H1 (cell line): ENCODE data around the gene ATG2B. TPM values are rescaled to one million over a fixed set of nuclear protein-coding genes. Genes with fewer than 3 reads are reported as not detected.

Source experiments
- CTCF ChIA-PET: fragments of 300-600 bp; sonication (Branson Sonifier 250); formaldehyde crosslinking; loops from one replicate; lab custom pipeline; 2021; ENCODE audit not compliant: partially characterized antibody; lab: Charles Lee
- POLR2A ChIA-PET: fragments of 300-600 bp; sonication (Branson Sonifier 250); formaldehyde crosslinking; loops from one replicate; lab custom pipeline; 2021; ENCODE audit warnings: inconsistent platforms; ENCODE audit not compliant: partially characterized antibody; lab: Charles Lee
- DNase-seq, 2 experiments: peaks; one replicate each; pipeline versions ENCODE4 v3.0.0 to v3.0.0-alpha.2; 2010 to 2022; ENCODE audit warnings: low spot score in 2 of 2, low read depth in 1 of 2, mixed read lengths in 1 of 2
- FAIRE-seq: peaks from 2 replicates; lab custom pipeline; 2011; peaks lifted over from hg19 to GRCh38; lab: Jason Lieb, UNC
- H2AFZ ChIP-seq: 2 replicates; pipeline ENCODE4 v1.8.1; 2012; ENCODE audit warnings: low read length, inconsistent platforms
- H2AK5ac ChIP-seq: 2 replicates; pipeline ENCODE4 v1.6.1; 2013; ENCODE audit warnings: low read depth, low read length
- H2BK120ac ChIP-seq: replicated peaks from 2 replicates; pipeline ENCODE3; 2013; ENCODE audit warnings: low read depth, low read length, inconsistent platforms
- H2BK12ac ChIP-seq: 2 replicates; pipeline ENCODE4 v1.6.1; 2013; ENCODE audit warnings: low read depth, low read length
- H2BK15ac ChIP-seq: 2 replicates; pipeline ENCODE4 v1.6.1; 2013; ENCODE audit warnings: low read length
- H2BK20ac ChIP-seq: 2 replicates; pipeline ENCODE4 v1.6.1; 2013; ENCODE audit warnings: low read length
- H2BK5ac ChIP-seq: 2 replicates; pipeline ENCODE4 v1.6.1; 2013; ENCODE audit warnings: low read depth, low read length
- H3K14ac ChIP-seq: 2 replicates; pipeline ENCODE4 v1.6.1; 2013; ENCODE audit warnings: inconsistent platforms; ENCODE audit not compliant: insufficient read length
- H3K18ac ChIP-seq: 2 replicates; pipeline ENCODE4 v1.6.1; 2013; ENCODE audit warnings: low read length; ENCODE audit errors: extremely low read depth
- H3K23ac ChIP-seq: 2 replicates; pipeline ENCODE4 v1.6.1; 2013; ENCODE audit warnings: inconsistent platforms; ENCODE audit not compliant: insufficient read length
- H3K23me2 ChIP-seq: 2 replicates; pipeline ENCODE4 v1.6.1; 2013; ENCODE audit warnings: low read depth, low read length
- H3K27ac ChIP-seq: 2 replicates; pipeline ENCODE4 v1.6.1; 2011; ENCODE audit warnings: low read depth, low read length, inconsistent platforms
- H3K27me3 ChIP-seq, 4 experiments: replicated peaks in 1 of 4; 1 replicate in 1 of 4; 2 replicates in 3 of 4; pipeline versions ENCODE4 v1.6.1 to v1.8.1; 2011 to 2013; ENCODE audit warnings: low read length in 3 of 4, mild to moderate bottlenecking in 3 of 4, inconsistent platforms in 2 of 4, mixed read lengths in 2 of 4, moderate library complexity in 1 of 4; ENCODE audit not compliant: control insufficient read depth in 3 of 4, insufficient read depth in 3 of 4; ENCODE audit errors: extremely low read depth in 1 of 4
- H3K36me3 ChIP-seq, 4 experiments: 2 replicates each; pipeline versions ENCODE4 v1.6.1 to v1.8.1; 2011 to 2013; ENCODE audit warnings: mild to moderate bottlenecking in 4 of 4, low read length in 3 of 4, moderate library complexity in 2 of 4, control low read depth in 1 of 4, inconsistent platforms in 1 of 4; ENCODE audit not compliant: insufficient read depth in 4 of 4, control insufficient read depth in 2 of 4
- H3K4ac ChIP-seq: replicated peaks from 2 replicates; pipeline ENCODE3; 2013; ENCODE audit warnings: low read length, low read depth, mixed read lengths, inconsistent platforms; ENCODE audit not compliant: insufficient read length
- H3K4me1 ChIP-seq, 4 experiments: replicated peaks in 1 of 4; 1 replicate in 1 of 4; 2 replicates in 3 of 4; pipeline versions ENCODE4 v1.6.1 to v1.8.1; 2011 to 2013; ENCODE audit warnings: low read length in 3 of 4, inconsistent platforms in 2 of 4, mixed read lengths in 1 of 4; ENCODE audit not compliant: insufficient read depth in 4 of 4, control insufficient read depth in 3 of 4
- H3K4me2 ChIP-seq, 2 experiments: 2 replicates each; pipeline versions ENCODE4 v1.6.1 to v1.8.1; 2011 to 2013; ENCODE audit warnings: low read depth in 2 of 2, low read length in 2 of 2, control low read depth in 1 of 2, inconsistent platforms in 1 of 2, mild to moderate bottlenecking in 1 of 2; ENCODE audit not compliant: insufficient read depth in 1 of 2
- H3K4me3 ChIP-seq, 4 experiments: fragments of 200-600, 300-600 bp in 1 of 4; sonication (generic), shearing (Covaris generic), sonication (Bioruptor Twin) in 1 of 4; 2 replicates each; pipeline versions ENCODE4 v1.5.1 to v1.8.1; 2011 to 2016; ENCODE audit warnings: low read length in 4 of 4, low read depth in 3 of 4, control low read depth in 2 of 4, inconsistent platforms in 2 of 4, mild to moderate bottlenecking in 2 of 4, mixed read lengths in 1 of 4, moderate library complexity in 1 of 4; ENCODE audit not compliant: insufficient read depth in 2 of 4; ENCODE audit errors: extremely low read depth in 1 of 4
- H3K56ac ChIP-seq: replicated peaks from 2 replicates; pipeline ENCODE3; 2013; ENCODE audit warnings: low read depth, mild to moderate bottlenecking, mixed read lengths, low read length, inconsistent platforms; ENCODE audit not compliant: insufficient read length
- H3K79me1 ChIP-seq: 2 replicates; pipeline ENCODE4 v1.6.1; 2013; ENCODE audit warnings: low read depth, low read length, control low read depth
- H3K79me2 ChIP-seq, 2 experiments: 2 replicates each; pipeline versions ENCODE4 v1.6.1 to v1.8.1; 2012 to 2013; ENCODE audit warnings: low read length in 2 of 2, mild to moderate bottlenecking in 2 of 2, inconsistent platforms in 1 of 2; ENCODE audit not compliant: insufficient read depth in 2 of 2, control insufficient read depth in 1 of 2
- H3K9ac ChIP-seq, 4 experiments: replicated peaks in 1 of 4; 1 replicate in 1 of 4; 2 replicates in 3 of 4; pipeline versions ENCODE4 v1.6.1 to v1.8.1; 2011 to 2013; ENCODE audit warnings: low read depth in 3 of 4, low read length in 3 of 4, control low read depth in 2 of 4, mild to moderate bottlenecking in 2 of 4, moderate library complexity in 2 of 4, inconsistent platforms in 1 of 4; ENCODE audit errors: extremely low read depth in 1 of 4
- H3K9me3 ChIP-seq, 2 experiments: 2 replicates each; pipeline versions ENCODE4 v1.6.1 to v1.8.1; 2012 to 2013; ENCODE audit warnings: mild to moderate bottlenecking in 2 of 2, moderate library complexity in 2 of 2, control low read depth in 1 of 2, inconsistent platforms in 1 of 2, low read depth in 1 of 2, low read length in 1 of 2, mixed read lengths in 1 of 2; ENCODE audit not compliant: insufficient read depth in 2 of 2
- H4K20me1 ChIP-seq, 2 experiments: replicated peaks in 1 of 2; 2 replicates each; pipeline versions ENCODE3 to v1.8.1; 2011 to 2013; ENCODE audit warnings: inconsistent platforms in 2 of 2, low read length in 2 of 2, mild to moderate bottlenecking in 1 of 2; ENCODE audit not compliant: insufficient read depth in 2 of 2, control insufficient read depth in 1 of 2
- H4K5ac ChIP-seq: 2 replicates; pipeline ENCODE4 v1.6.1; 2013; ENCODE audit warnings: low read length, low read depth, mixed read lengths, inconsistent platforms; ENCODE audit not compliant: insufficient read length
- H4K8ac ChIP-seq: 2 replicates; pipeline ENCODE4 v1.8.0; 2013; ENCODE audit warnings: mild to moderate bottlenecking, moderate library complexity, low read length, inconsistent platforms; ENCODE audit not compliant: insufficient read depth; ENCODE audit errors: extremely low read depth
- H4K91ac ChIP-seq: replicated peaks from 2 replicates; pipeline ENCODE3; 2013; ENCODE audit warnings: low read length, mixed read lengths, inconsistent platforms; ENCODE audit not compliant: insufficient read length
- ASH2L ChIP-seq: fragments of 200-600, 300-600 bp; sonication (generic); IDR thresholded peaks from one replicate; pipeline ENCODE4 v1.7.1; 2017; ENCODE audit warnings: low read length
- BCL11A ChIP-seq, 2 experiments: IDR thresholded peaks; one replicate each; pipeline ENCODE4 v1.6.1; 2011; ENCODE audit warnings: low read depth in 2 of 2, low read length in 2 of 2, mild to moderate bottlenecking in 2 of 2
- BRCA1 ChIP-seq: IDR thresholded peaks from 2 replicates; pipeline ENCODE4 v1.6.1; 2012; ENCODE audit warnings: low read depth, low read length, improper control_type of control experiment
- CHD2 ChIP-seq: IDR thresholded peaks from 2 replicates; pipeline ENCODE4 v1.6.1; 2012; ENCODE audit warnings: low read length, improper control_type of control experiment
- GTF2F1 ChIP-seq: IDR thresholded peaks from 2 replicates; pipeline ENCODE4 v1.6.1; 2012; ENCODE audit warnings: low read depth, low read length, improper control_type of control experiment, borderline replicate concordance
- HDAC2 ChIP-seq, 2 experiments: fragments of 300-600 bp in 1 of 2; sonication (generic) in 1 of 2; IDR thresholded peaks; 2 replicates each; pipeline ENCODE4 v1.6.1; 2011 to 2012; ENCODE audit warnings: low read depth in 2 of 2, low read length in 2 of 2, mild to moderate bottlenecking in 2 of 2, moderate library complexity in 2 of 2, borderline replicate concordance in 1 of 2, inconsistent platforms in 1 of 2
- HDAC6 ChIP-seq: IDR thresholded peaks from one replicate; pipeline ENCODE4 v1.7.1; 2012; ENCODE audit warnings: low read depth, mild to moderate bottlenecking, inconsistent platforms, low read length, moderate library complexity
- KDM5A ChIP-seq: fragments of 200-600 bp; IDR thresholded peaks from 2 replicates; pipeline ENCODE4 v1.7.1; 2012; ENCODE audit warnings: mild to moderate bottlenecking, low read length, inconsistent platforms, mixed read lengths
- PHF8 ChIP-seq: fragments of 200-600 bp; sonication (generic); conservative IDR thresholded peaks from 2 replicates; pipeline ENCODE4 v1.7.1; 2012; ENCODE audit warnings: low read depth, mild to moderate bottlenecking, inconsistent platforms, low read length, moderate library complexity
- POLR2A ChIP-seq, 2 experiments: IDR thresholded peaks; 1 replicate in 1 of 2; 2 replicates in 1 of 2; pipeline ENCODE4 v1.6.1; 2011; ENCODE audit warnings: low read depth in 2 of 2, low read length in 2 of 2, mild to moderate bottlenecking in 2 of 2; ENCODE audit errors: control extremely low read depth in 1 of 2
- RBBP5 ChIP-seq: IDR thresholded peaks from 2 replicates; pipeline ENCODE4 v1.7.1; 2012; ENCODE audit warnings: low read depth, mild to moderate bottlenecking, inconsistent platforms, low read length, moderate library complexity, borderline replicate concordance
- SRF ChIP-seq: IDR thresholded peaks from 2 replicates; pipeline ENCODE4 v1.6.1; 2011; ENCODE audit warnings: mild to moderate bottlenecking, low read depth, low read length, moderate library complexity
- USF2 ChIP-seq: IDR thresholded peaks from 2 replicates; pipeline ENCODE4 v1.6.1; 2011; ENCODE audit warnings: low read length, improper control_type of control experiment
- YY1 ChIP-seq: IDR thresholded peaks from 2 replicates; pipeline ENCODE4 v1.6.1; 2011; ENCODE audit warnings: low read depth, mild to moderate bottlenecking, low read length
- WGBS, 2 experiments: shearing (Covaris generic) in 1 of 2; methylation state at CpG; one replicate each; pipeline versions ENCODE4 v1.1.6 to v1.1.7; 2013 to 2015; ENCODE audit warnings: low lambda C conversion rate in 2 of 2, mixed read lengths in 2 of 2, inconsistent platforms in 1 of 2, low coverage in 1 of 2, missing lambda C conversion rate in 1 of 2; ENCODE audit not compliant: insufficient replicate concordance in 2 of 2, insufficient coverage in 1 of 2, insufficient read length in 1 of 2; ENCODE audit errors: extremely low coverage in 1 of 2, missing lambda C conversion rate in 1 of 2; 5-methylcytosine and 5-hydroxymethylcytosine counted together
- polyA plus RNA-seq, 7 experiments: library from polyadenylated mRNA; depleted of rRNA in 3 of 7; stranded (reverse) in 5 of 7; unstranded in 2 of 7; fragments of >200 nt in 5 of 7; fragments of 200-250 nt in 2 of 7; gene quantifications; 1 replicate in 5 of 7; 2 replicates in 1 of 7; 4 replicates in 1 of 7; pipeline versions ENCODE4 v1.2.1 to v1.2.3, GENCODE V29; 2011 to 2013; ENCODE audit warnings: missing spikeins in 2 of 7, mixed read lengths in 2 of 7
- total RNA-seq: library from RNA; stranded (reverse); fragmentation: NEBNext Ultra II Directional; extraction: Animal tissue kit (Norgen Biotek cat#: 25700); gene quantifications from 2 replicates; pipeline ENCODE4 v1.2.1, GENCODE V29; 2021

Gene ATG2B
- total and polyA plus RNA-seq, 2 of the 8 experiments (the other 6 are each of a cell fraction or from before 2014, with no cell fraction given): 4.6 to 14.4 TPM

GRCh38 chr14:96264200-96264553, 99.0 kb downstream of the ATG2B start:
- DNase-seq (no peak), FAIRE-seq (no peak)
- Histone ChIP-seq H2BK120ac (no peak overlapping the region), H3K4me3 (no peak overlapping the region), H4K5ac (no peak overlapping the region), H2AK5ac (no peak overlapping the region), H4K20me1 (no peaks in the 10 kb centered on the region), H4K91ac (no peak overlapping the region), H3K9ac (no peak overlapping the region), H3K79me2 (no peaks in the 10 kb centered on the region), H2BK12ac (no peak overlapping the region), H3K4ac (no peak overlapping the region), H3K4me1 (no peaks in the 10 kb centered on the region), H2BK20ac (no peak overlapping the region), H2BK15ac (no peak overlapping the region), H3K4me2 (no peak overlapping the region), H3K27ac (no peak overlapping the region), H3K23me2 (no peaks in the 10 kb centered on the region), H2AFZ (no peak overlapping the region), H3K36me3 (no peaks in the 10 kb centered on the region), H3K9me3 (peaks cover 0 to 6% of the 10 kb centered on the region in 2 experiments; a peak in 2 of 4 replicates), H3K79me1 (no peaks in the 10 kb centered on the region), H3K14ac (no peak overlapping the region), H3K23ac (no peak overlapping the region), H3K18ac (no peak overlapping the region), H4K8ac (no peak overlapping the region), H2BK5ac (no peak overlapping the region), H3K27me3 (no peaks in the 10 kb centered on the region), H3K56ac (no peak overlapping the region)
- ChIA-PET POLR2A (no interaction called here), CTCF (interaction anchor here (0.7 to 7.1 kb wide), 13 partner anchors 9 to 646 kb away, joined by 3 to 67 read pairs (median 4); partner anchors contain the start of gene BDKRB2)
- WGBS, 2 experiments: 91% methylated on average over 14 of the region's 14 CpGs; no CpG with 5 or more reads in 1 of the 2 experiments
- TF ChIP-seq GTF2F1 (no peak), POLR2A (IDR thresholded peaks at IDR 0.05; ENCODE audit: control extremely low read depth in 1 of 2, low read depth in 2 of 2, low read length in 2 of 2) (no peak), CHD2 (no peak), YY1 (no peak), SRF (no peak), USF2 (no peak), RBBP5 (no peak), BRCA1 (no peak), KDM5A (no peak), HDAC6 (no peak), BCL11A (IDR thresholded peaks at IDR 0.05; ENCODE audit: low read depth in 2 of 2, low read length in 2 of 2) (no peak), PHF8 (no peak), HDAC2 (IDR thresholded peaks at IDR 0.05; ENCODE audit: borderline replicate concordance in 1 of 2, low read depth in 2 of 2, low read length in 2 of 2) (no peak), ASH2L (no peak)
